SH-SY5Y (cell line): ENCODE results near the gene SOX15.

Source experiments
- GATA2 ChIP-seq: IDR thresholded peaks from 2 replicates; pipeline ENCODE4 v1.6.1; 2011; ENCODE audit warnings: mild to moderate bottlenecking, low read depth, low read length
- GATA3 ChIP-seq: IDR thresholded peaks from 2 replicates; pipeline ENCODE4 v1.6.1; 2011; ENCODE audit warnings: low read depth, mild to moderate bottlenecking, low read length, moderate library complexity

Gene SOX15

DNA sequence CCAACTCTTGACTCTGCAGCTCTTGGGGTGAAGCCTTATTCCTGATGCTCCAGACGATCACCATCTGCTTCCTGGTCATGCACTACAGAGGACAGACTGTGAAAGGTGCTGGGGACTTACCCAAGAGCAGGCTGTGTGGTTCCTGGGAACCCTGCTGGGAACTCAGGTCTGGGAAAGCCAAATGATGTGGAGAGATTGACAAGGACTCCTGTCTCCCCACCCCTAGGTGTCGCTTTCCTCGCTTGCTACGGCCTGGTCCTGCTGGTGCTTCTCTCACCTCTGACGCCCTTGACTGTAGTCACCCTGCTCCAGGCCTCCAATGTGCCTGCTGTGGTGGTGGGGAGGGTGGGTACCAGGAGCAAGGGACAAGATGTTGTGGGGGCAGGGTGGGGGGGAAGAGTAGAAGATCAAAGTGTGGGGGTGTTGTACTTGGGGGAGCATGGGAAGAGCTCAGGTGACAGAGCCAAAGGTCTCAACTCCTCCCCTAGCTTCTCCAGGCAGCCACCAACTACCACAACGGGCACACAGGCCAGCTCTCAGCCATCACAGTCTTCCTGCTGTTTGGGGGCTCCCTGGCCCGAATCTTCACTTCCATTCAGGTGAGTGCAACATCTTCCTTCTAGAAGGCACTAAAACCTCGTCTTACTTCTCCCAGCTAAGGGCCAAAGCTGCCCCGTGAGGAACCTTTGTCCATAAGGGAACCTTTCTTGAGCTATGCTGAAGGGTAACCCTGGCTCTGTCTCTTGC is 3.0 kb downstream of the SOX15 start:
- TF ChIP-seq GATA2 (no peak), GATA3 (no peak)

DNA sequence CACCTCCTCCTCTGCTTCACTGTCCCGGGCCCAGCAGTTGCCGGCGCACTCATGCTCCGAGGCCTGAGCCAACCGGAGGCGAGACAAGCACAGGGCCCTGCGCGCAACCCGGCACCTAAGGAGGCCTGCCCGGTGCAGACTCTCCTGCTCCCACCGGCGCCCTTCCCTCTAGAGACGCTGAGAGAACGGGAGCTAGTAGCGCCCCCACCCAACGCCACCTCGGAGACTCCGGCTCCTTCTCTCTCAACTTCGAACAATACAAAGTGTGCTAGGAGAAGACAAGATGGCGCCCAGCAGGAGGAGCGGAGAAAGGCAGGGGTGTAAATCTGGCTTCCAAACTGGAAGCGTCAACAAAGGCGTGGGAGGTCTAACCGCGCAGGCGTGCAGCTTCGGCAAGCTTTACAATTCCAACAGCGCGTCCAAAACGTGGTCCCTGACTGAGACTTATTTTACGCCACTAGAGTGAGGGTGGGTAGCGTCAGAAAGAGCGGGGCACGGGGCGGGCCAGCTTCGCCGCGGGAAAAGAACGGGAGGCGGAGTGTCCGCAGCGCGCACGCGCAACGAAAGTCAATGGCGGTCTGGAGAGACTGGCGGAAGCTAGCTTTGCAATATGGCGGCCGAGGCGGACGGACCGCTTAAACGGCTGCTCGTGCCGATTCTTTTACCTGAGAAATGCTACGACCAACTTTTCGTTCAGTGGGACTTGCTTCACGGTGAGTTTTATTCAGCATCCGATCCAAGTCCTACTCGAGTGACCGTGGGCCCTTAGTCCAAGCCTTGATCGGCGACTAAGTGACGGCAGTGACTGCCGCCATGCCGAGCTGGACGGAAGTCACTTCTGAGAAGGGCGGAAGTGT is 6.4 kb downstream of the SOX15 start, which contains the start of gene MPDU1:
TSS of gene MPDU1 (plus strand) at position 600 of the 857 bp plus-strand sequence. CDS start at position 611, 11 bp downstream.
- TF ChIP-seq GATA2 (no peak), GATA3 (no peak)

- TF ChIP-seq GATA3 (no peak), GATA2 (no peak)
Measured at GRCh38 chr17:7582396-7583252, 7.3 kb downstream of the SOX15 start.

- TF ChIP-seq GATA2 (no peak), GATA3 (no peak)
Measured at GRCh38 chr17:7580604-7581575, 9.0 kb downstream of the SOX15 start.

DNA sequence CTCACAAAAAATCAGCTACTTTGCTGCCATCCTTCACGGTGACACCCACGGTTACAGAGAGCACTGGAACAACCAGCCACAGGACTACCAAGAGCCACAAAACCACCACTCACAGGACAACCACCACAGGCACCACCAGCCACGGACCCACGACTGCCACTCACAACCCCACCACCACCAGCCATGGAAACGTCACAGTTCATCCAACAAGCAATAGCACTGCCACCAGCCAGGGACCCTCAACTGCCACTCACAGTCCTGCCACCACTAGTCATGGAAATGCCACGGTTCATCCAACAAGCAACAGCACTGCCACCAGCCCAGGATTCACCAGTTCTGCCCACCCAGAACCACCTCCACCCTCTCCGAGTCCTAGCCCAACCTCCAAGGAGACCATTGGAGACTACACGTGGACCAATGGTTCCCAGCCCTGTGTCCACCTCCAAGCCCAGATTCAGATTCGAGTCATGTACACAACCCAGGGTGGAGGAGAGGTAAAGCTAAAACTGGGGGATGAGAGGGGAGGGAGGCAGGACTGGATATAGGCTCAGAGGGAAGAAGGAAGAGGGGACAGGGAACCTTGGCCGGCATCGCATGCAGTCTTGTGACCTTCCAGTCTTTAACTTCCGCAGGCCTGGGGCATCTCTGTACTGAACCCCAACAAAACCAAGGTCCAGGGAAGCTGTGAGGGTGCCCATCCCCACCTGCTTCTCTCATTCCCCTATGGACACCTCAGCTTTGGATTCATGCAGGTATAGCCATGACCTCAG is 9.9 kb downstream of the SOX15 start:
- TF ChIP-seq GATA3: no peak
- TF ChIP-seq GATA2: no peak

GRCh38 chr17:7579001-7579833 is 10.7 kb downstream of the SOX15 start, which contains the start of gene CD68:
Gene CD68 (plus strand): TSS chr17:7579638. CDS start chr17:7579678, 40 bp downstream.
- TF ChIP-seq GATA2 (no peak), GATA3 (no peak)

GRCh38 chr17:7577327-7578199 is 12.3 kb downstream of the SOX15 start:
- no peak for TF ChIP-seq GATA2
- TF ChIP-seq GATA3: no peak

- TF ChIP-seq GATA2: no peak
- no peak for TF ChIP-seq GATA3
Measured at GRCh38 chr17:7576432-7576937, 13.4 kb downstream of the SOX15 start.

GRCh38 chr17:7575959-7576358 is 13.9 kb downstream of the SOX15 start:
- no peak for TF ChIP-seq GATA3
- TF ChIP-seq GATA2: no peak

GRCh38 chr17:7575481-7575883 is 14.4 kb downstream of the SOX15 start:
- no peak for TF ChIP-seq GATA3
- no peak for TF ChIP-seq GATA2
